Dendritic cell treated with granulocyte-macrophage colony-stimulating factor and Interleukin-4, amounts not matched to agents 40 ng/mL and 50 ng/mL, for 4 days (primary cell): Measurements from ENCODE around the gene SH3TC1.
A peak's percentile ranks its signal among the peaks of the same experiment; 100 is the strongest.

Experiments
- H3K27ac Mint-ChIP-seq: one replicate; pipeline ENCODE4 v1.8.0; 2022; ENCODE audit warnings: mild to moderate bottlenecking, mixed read lengths
- H3K27me3 Mint-ChIP-seq: one replicate; pipeline ENCODE4 v1.8.0; 2022; ENCODE audit warnings: mild to moderate bottlenecking, mixed read lengths
- H3K36me3 Mint-ChIP-seq: one replicate; pipeline ENCODE4 v1.8.0; 2022; ENCODE audit warnings: low read depth, mixed read lengths
- H3K4me1 Mint-ChIP-seq: one replicate; pipeline ENCODE4 v1.8.0; 2022; ENCODE audit warnings: low read depth, mixed read lengths
- H3K4me3 Mint-ChIP-seq: one replicate; pipeline ENCODE4 v1.8.0; 2022; ENCODE audit warnings: mild to moderate bottlenecking, moderate library complexity, mixed read lengths
- H3K9me3 Mint-ChIP-seq: one replicate; pipeline ENCODE4 v1.8.0; 2022; ENCODE audit warnings: mixed read lengths
- intact Hi-C: fragments of 100-400 bp; cut with micrococcal nuclease; formaldehyde crosslinking; loops from one replicate; pipeline ENCODE4 v1.15.0; 2022

Gene SH3TC1

DNA sequence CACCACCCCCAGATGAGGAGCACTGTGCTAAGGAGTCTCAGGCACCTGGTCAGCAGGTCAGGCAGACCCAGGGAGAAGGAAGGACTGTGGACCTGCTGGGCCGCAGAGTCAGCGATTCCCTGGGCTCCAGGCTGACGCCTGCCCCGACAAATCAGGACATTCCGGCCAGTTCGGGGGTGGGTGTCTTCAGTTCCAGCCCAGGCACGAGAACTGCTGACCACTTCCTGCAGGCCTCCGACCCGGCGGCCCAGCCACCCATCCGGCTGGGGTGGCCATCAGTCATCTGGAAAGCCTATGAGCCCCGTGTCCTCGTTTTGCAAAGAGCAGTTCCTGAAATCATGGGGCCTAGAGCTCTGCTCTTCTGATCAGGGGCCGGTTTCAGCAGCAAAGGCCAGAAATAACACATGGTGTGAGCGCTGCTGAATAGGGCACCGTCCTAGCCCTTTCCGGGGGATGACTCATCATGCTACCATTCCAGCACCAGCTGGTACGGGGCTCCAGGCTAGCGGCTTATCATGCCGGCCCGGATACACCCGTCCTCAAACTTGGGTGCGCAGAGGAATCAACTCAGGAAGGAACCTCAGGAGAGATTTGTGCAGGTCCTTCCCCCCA, 7.8 kb upstream of the SH3TC1 start:
- peak overlapping the region; percentile 98 for H3K27ac Mint-ChIP-seq
- no peaks in the 10 kb centered on the region for H3K9me3 Mint-ChIP-seq
- H3K4me3 Mint-ChIP-seq = peak overlapping the region; percentile 65
- peaks cover 38% of the 10 kb centered on the region for H3K27me3 Mint-ChIP-seq
- H3K36me3 Mint-ChIP-seq = no peaks in the 10 kb centered on the region
- peaks cover 71% of the 10 kb centered on the region for H3K4me1 Mint-ChIP-seq
- intact Hi-C loops = loop anchor here (1.0 to 2.0 kb wide), 2 partner anchors 8 to 14 kb away; partner anchors contain the start of gene SH3TC1

DNA sequence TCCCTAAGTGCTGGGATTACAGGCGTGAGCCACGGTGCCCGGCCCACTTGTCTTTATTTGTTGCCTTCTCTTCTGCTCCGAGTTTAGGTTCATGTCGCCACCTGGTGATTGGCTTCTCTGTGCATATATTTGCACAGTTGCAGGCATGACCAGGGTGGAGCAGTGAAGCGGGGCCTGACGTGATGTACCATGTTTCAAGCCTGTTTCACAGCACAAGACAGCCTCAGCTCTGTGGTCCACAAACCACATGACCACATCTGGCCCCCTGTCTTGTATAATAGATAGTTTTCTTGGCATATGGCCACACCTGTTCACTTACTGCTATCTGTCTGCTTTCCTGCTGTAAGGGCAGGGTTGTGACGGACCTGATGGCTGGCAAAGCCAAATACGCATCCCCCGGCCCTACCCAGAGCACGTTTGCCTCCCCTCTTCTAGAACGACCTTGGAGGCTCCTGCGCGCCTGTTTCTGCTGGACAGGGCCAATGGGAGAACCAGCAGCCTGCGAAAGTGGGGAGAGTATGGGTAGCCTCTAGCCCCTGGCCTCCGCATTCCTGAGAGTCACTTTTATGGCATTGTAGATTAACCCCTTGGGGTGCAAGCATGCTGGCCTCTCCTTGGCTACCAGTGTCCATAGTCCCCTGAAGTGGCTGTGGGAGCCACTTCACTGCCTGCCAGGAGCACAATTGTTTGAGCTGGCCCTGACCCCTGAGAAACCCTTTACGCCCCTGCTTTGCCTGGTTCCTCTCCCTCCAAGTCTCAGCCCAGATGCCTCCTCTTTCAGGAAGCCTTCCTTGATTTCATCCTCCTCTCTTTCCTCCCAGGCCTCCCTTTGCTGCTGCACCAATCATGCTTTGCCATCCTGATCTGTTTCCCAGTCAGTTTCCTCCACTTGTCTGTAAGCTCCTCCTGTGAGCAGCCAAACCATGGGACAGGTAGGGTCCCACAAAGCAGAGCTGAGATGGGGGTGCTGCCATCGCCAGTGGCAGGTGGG, 6.0 kb upstream of the SH3TC1 start:
- Mint-ChIP-seq H3K9me3 (no peaks in the 10 kb centered on the region), H3K36me3 (no peaks in the 10 kb centered on the region), H3K4me1 (peaks cover 83% of the 10 kb centered on the region), H3K27me3 (peaks cover 35% of the 10 kb centered on the region), H3K27ac (peak overlapping the region; percentile 98), H3K4me3 (no peak overlapping the region)
- intact Hi-C loops = no loop called here

DNA sequence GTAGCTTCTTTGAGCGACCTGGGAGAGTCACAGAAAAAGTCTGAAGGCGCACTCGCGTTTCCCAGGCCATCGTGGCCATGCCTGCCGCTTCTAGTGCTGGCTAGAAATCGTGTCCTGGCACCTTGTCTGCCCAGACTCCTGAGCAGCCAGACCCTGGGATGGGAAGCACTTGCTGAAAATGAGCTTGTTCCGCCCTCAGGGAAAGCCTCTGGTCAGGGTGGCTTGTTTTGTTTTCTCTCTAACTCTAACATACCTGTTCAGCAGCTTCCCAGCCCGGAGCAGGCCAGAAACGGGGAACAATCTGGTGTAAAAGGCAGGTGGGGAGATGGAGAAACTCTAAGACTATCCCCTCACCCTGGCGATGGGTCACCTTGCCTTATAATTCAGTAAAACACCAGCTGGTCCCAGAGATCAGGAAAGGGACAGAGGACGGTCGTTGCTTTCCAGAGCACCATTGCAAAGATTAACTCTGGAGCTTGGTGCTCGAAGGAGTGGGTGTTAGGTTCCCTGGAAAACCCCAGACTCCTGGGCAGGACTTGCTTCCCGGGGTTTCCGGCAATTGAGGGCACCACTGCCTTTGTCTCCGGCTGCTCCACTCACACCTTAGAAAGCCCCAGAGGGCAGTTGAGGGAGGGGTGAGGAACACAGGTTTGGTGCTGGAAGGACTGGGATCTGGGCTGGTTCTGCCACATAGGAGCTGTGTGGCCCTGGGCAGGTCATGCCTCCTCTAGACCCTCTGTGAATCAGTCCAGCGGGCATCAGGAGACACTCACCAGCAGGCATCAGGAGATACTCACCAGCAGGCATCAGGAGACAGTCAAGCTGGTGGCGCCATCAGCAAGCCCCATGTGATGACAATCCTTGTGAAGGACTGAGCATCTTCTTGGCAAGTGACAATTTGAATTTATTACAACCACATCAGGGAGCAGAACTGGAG, 4.5 kb upstream of the SH3TC1 start:
- Mint-ChIP-seq H3K36me3 (peaks cover 5% of the 10 kb centered on the region), H3K4me1 (peaks cover 83% of the 10 kb centered on the region), H3K9me3 (no peaks in the 10 kb centered on the region), H3K4me3 (no peak overlapping the region), H3K27me3 (peaks cover 25% of the 10 kb centered on the region), H3K27ac (peak overlapping the region; percentile 62)
- intact Hi-C loops = no loop called here

DNA sequence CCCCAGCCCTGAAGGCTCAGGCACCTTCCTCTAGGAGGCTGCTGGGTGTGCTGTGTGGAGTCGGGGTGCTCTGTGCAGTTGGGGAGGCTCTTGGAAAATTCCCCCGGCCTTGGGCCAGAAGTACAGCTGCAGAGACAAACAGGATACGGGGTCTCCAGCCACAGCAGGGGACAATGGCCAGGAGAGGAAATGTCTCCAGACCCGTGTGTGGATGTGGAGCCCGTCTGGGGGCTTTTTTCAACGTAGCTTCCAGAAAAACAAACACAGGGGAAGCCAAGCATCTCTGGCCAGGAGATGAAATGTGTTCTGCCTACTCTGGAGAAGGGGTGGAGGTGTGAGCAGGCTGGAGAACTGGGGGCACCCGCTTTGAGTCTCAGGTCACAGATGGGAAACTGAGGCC, 3.7 kb upstream of the SH3TC1 start:
- Mint-ChIP-seq H3K4me3 (no peak overlapping the region), H3K4me1 (peaks cover 74% of the 10 kb centered on the region), H3K27ac (peak overlapping the region; percentile 62), H3K36me3 (peaks cover 14% of the 10 kb centered on the region), H3K9me3 (no peaks in the 10 kb centered on the region), H3K27me3 (peaks cover 25% of the 10 kb centered on the region)
- intact Hi-C loops = no loop called here

DNA sequence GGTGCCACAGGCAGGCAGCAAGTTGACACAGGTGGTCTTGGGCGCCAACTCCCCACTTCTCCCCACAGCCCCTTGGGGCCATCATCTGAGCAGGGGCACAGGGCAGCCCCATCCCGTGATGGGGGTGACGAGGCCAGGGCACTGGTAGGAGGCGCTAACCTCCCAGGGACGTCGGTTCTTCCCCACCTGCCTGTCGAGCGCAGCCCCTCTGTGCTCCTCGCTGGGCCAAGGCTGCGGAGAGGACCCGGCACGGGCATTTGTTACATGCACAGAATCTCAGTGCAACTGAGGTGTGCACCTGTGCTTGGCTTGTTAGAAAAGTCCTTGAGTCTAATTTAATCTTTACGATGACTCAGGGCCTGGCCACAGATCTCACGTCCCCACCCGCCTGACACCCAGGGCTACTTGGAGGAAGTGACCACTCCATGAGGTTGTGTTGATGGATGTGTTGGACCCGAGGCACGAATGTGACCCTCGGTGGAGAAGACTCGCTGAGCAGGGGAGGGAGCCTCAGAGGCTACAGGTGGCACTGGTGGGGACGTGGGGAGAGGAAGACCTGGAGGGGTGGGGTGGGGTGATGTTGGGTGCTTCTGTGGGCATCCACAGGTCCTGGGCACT, 3.1 kb upstream of the SH3TC1 start:
- H3K4me1 Mint-ChIP-seq = peaks cover 72% of the 10 kb centered on the region
- H3K36me3 Mint-ChIP-seq = peaks cover 17% of the 10 kb centered on the region
- H3K4me3 Mint-ChIP-seq = no peak overlapping the region
- peaks cover 25% of the 10 kb centered on the region for H3K27me3 Mint-ChIP-seq
- H3K27ac Mint-ChIP-seq = peak overlapping the region; percentile 92
- intact Hi-C loops = no loop called here
- H3K9me3 Mint-ChIP-seq = no peaks in the 10 kb centered on the region

DNA sequence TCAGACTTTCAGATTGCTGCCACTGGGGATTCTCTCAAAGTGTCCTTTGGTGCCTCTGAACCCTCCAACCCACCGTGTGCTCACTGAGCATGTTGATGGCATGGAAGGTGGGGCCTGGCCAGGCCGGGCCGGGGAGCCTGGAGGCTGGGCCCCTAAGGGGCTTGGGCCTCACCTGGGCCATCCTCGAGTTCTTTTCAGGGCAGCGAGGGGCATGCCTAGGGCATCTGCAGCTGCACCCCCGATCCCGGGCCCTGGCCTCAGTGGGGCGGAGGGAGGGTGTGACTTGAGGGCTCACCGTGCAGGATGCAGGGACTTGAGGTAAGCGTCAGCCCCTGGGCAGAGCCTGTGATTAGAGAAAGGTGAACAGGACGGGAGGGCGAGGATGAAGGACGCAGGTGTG, 1.6 kb upstream of the SH3TC1 start:
- peaks cover 25% of the 10 kb centered on the region for H3K27me3 Mint-ChIP-seq
- H3K4me1 Mint-ChIP-seq = peaks cover 78% of the 10 kb centered on the region
- H3K9me3 Mint-ChIP-seq = no peaks in the 10 kb centered on the region
- intact Hi-C loops = no loop called here
- peak overlapping the region; percentile 92 for H3K27ac Mint-ChIP-seq
- H3K4me3 Mint-ChIP-seq = no peak overlapping the region
- peaks cover 32% of the 10 kb centered on the region for H3K36me3 Mint-ChIP-seq

DNA sequence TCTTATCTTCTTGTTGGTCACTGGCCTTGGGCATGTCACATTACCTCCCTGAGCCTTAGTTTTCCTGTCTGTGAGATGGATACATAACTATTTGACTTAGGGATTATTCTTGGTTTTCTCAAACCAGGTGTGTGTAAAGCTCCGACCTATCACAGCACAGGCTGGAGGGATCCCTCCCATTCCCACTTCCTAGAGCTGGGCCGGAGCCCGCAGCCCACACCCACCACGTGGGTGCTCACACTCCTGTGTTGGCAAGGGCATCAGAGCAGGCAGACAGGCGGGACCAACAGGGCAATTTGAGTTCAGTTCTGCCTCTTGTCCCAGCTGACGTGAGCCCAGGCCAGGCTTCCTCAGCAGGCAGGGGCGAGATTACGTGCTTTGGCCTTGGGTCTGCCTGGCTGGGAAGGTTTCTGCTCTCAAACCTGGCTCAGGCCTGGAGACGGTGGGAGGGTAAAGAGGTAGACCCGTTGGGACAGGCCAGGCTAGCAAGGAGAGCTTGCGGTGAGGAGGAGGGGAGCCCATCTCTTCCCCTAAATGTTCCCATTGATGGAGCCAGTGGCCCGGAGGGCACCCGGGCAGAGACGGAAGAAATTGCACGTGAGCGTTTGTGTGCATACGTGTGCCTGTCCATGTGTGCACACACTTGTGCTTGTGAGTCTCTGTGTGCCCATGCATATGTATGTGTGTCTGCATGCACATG, 734 bp upstream of the SH3TC1 start:
- H3K4me3 Mint-ChIP-seq = peak overlapping the region; percentile 94
- intact Hi-C loops = no loop called here
- H3K27ac Mint-ChIP-seq = peak overlapping the region; percentile 92
- peaks cover 25% of the 10 kb centered on the region for H3K27me3 Mint-ChIP-seq
- H3K4me1 Mint-ChIP-seq = peaks cover 78% of the 10 kb centered on the region
- no peaks in the 10 kb centered on the region for H3K9me3 Mint-ChIP-seq
- H3K36me3 Mint-ChIP-seq = peaks cover 41% of the 10 kb centered on the region

DNA sequence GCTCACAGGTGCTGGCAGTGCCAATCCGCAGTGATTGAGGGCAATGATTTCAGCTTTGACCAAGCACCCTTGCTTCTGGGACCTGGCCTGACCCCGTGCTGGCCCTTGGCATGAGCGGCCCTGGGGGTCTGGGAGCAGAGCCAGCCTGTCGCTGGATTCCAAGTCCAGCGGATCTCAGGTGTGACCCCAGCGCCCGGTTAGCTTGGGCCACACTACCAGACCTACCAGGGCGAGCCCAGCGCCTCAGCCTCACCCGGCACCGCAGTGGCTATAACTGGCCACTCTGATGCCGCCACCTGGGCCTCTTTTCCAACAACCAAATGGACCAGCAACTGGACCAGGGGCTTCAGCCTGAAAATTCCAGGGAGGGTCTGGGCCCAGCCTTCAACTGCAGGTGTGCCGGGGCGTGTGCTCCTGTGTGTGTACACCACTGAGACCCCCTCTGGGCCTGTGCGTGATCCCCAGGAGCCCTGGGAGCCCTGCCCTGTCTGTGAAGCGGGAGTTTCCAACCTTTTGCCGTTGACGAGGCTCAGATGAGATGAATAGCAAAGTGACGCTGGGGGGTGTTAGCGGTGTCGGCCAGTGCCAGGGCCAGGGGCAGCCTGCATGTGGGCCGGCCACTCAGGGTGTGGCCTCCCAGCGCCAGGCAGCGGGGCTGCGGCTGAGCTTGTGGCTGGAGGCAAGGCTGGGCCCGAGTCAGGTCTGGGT, 658 bp downstream of the SH3TC1 start:
- H3K9me3 Mint-ChIP-seq = no peaks in the 10 kb centered on the region
- H3K36me3 Mint-ChIP-seq = peaks cover 55% of the 10 kb centered on the region
- peak overlapping the region; percentile 92 for H3K27ac Mint-ChIP-seq
- intact Hi-C loops = loop anchor here (1.0 kb wide), 1 partner anchor 8 kb away; no protein-coding TSS in a partner anchor
- H3K4me3 Mint-ChIP-seq = peak overlapping the region; percentile 94
- H3K27me3 Mint-ChIP-seq = peaks cover 15% of the 10 kb centered on the region
- H3K4me1 Mint-ChIP-seq = peaks cover 85% of the 10 kb centered on the region

DNA sequence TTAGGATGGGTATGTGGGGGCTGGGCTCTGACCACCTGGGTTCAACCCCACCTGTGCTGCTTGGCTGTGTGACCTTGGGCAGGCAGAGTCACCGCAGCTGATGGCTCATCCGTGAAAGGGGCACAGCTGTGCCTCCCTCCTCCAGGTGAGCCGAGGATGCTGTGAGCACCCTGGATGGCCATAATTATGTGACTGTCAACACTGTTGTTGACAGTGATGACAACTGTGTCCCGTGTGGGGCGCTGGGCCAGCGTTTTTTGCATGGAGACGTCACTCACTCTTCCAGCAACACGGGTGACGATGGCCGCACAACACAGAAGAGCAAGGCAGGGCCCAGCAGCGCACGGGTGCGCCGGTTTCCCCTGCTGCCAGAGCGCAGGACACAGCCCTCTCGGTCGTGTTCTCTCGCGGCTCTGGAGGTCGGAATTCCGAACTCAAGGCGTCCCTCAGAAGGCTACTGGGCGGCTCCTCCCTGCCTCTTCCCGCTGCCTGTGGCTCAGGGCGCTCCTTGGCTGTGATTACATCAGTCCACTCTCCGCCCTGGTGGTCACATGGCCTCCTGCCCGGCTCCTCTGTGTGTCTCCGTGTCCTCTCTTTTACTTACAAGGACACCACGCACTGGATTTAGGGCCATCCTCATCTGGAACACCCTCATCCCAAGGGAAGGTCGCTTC, 1.3 kb downstream of the SH3TC1 start:
- peaks cover 86% of the 10 kb centered on the region for H3K4me1 Mint-ChIP-seq
- peak overlapping the region; percentile 92 for H3K27ac Mint-ChIP-seq
- peak overlapping the region; percentile 94 for H3K4me3 Mint-ChIP-seq
- H3K27me3 Mint-ChIP-seq = peaks cover 8% of the 10 kb centered on the region
- intact Hi-C loops = no loop called here
- H3K36me3 Mint-ChIP-seq = peaks cover 62% of the 10 kb centered on the region
- no peaks in the 10 kb centered on the region for H3K9me3 Mint-ChIP-seq

DNA sequence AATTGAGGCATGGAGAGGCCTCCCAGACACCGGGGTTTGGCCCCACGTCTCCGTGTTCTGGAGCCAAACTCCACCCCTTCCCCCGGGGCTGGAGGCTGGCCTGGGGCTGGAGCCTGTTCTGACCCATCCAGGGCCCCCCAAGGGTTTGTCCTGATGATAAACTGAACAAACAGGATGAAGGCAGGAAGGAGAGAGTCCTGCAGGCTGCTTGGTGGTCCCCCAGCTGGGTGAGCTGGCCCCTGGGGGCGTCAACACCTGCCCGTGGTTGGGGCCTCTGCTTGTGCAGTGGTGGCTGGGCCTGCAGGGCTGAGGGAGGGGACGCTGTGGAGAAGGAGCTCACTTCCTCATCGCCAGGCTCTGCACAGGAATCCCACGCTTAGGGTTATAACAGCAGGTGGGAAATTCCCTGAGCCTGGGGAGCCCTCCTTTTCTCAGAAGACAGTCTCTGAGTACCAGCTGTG, 2.3 kb downstream of the SH3TC1 start:
- Mint-ChIP-seq H3K4me3 (peak overlapping the region; percentile 94), H3K9me3 (no peaks in the 10 kb centered on the region), H3K4me1 (peaks cover 90% of the 10 kb centered on the region), H3K27ac (peak overlapping the region; percentile 92), H3K27me3 (peaks cover 3% of the 10 kb centered on the region), H3K36me3 (peaks cover 71% of the 10 kb centered on the region)
- intact Hi-C loops = no loop called here

DNA sequence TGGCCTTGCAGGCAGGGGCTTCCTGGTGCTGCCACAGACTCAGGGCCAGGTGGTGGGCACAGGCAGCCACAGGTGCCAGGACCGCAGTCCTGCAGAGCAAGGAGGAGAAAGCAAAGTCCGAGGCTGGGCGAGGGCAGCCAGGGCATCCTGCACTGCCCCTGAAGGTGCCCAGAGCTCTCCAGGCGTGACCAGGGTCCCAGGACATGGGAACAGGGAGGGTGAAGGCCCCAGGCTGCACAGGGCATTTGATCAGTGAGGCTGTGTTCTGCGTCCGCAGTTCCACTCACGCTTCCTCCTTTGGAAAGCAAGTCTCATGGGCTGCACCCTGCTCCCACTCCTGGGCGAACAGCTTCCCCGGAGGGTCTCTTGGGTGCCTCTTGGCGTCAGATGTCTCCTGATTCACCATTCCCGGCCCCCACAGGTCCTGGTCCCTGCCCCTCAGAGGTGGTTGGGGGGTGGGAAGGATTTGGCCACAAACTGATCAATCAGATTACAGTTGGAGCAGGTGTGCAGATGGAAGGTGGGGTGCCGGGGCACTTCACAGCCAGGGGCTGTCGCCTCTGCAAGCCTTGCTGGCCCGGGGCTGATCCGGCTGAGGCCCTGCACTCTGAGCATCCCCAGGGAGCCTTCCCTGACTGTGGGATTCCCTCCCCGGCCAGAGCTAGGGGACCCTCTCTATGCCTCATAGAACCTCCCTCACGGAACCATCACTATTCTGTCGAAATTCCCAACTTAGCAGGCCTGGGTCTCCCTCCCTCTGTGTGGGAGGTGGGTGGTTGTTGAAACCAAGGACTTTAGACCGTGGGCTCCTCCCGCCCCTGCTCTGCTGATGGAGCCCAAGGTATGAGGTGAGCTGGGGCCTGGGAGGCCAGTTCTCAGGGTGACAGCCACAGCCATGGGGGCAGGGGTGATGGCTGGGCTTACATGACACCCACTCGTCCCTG, 3.3 kb downstream of the SH3TC1 start:
- H3K9me3 Mint-ChIP-seq = no peaks in the 10 kb centered on the region
- H3K27me3 Mint-ChIP-seq = no peaks in the 10 kb centered on the region
- H3K4me1 Mint-ChIP-seq = peaks cover 90% of the 10 kb centered on the region
- H3K36me3 Mint-ChIP-seq = peaks cover 81% of the 10 kb centered on the region
- peak overlapping the region; percentile 94 for H3K4me3 Mint-ChIP-seq
- peak overlapping the region; percentile 92 for H3K27ac Mint-ChIP-seq
- intact Hi-C loops = no loop called here
